Epithelial cell of prostate (primary cell): Measurements from ENCODE around the gene GATD1.

Source experiments
- DNase-seq: peaks from one replicate; pipeline ENCODE4 v3.0.0-alpha.2; 2011; ENCODE audit warnings: low read depth, low spot score
- H3K27ac ChIP-seq: fragments of 450-650 bp; 2 replicates; pipeline ENCODE4 v1.5.1; 2017; ENCODE audit warnings: mild to moderate bottlenecking

GATD1 gene

GRCh38 chr11:813072-813455 is 35.8 kb upstream of the GATD1 start:
- no peak for DNase-seq
- no peak overlapping the region for H3K27ac ChIP-seq

GRCh38 chr11:812390-812789 is 35.1 kb upstream of the GATD1 start:
- H3K27ac ChIP-seq: peak overlapping the region; percentile 92
- DNase-seq: no peak

- H3K27ac ChIP-seq: peak overlapping the region; percentile 92
- DNase-seq: no peak
Measured at GRCh38 chr11:811446-812245, 34.4 kb upstream of the GATD1 start.

- DNase-seq: no peak
- peak overlapping the region; percentile 92 for H3K27ac ChIP-seq
Measured at GRCh38 chr11:810040-810567, 32.8 kb upstream of the GATD1 start.

- peak; percentile 85 for DNase-seq
- H3K27ac ChIP-seq: peak within 1 kb of the TSS; percentile 92
Measured at GRCh38 chr11:809287-810039, 32.2 kb upstream of the GATD1 start, which contains the start of gene RPLP2. RPLP2 (plus strand) TSS chr11:809967; CDS start chr11:810235, 268 bp downstream.

GRCh38 chr11:808427-809286 is 31.4 kb upstream of the GATD1 start:
- DNase-seq: no peak
- H3K27ac ChIP-seq: peak overlapping the region; percentile 92

GRCh38 chr11:804599-804964 is 27.3 kb upstream of the GATD1 start:
- H3K27ac ChIP-seq: peak overlapping the region; percentile 47

GRCh38 chr11:803770-804598 is 26.7 kb upstream of the GATD1 start:
- no peak overlapping the region for H3K27ac ChIP-seq
- DNase-seq: no peak

More at GRCh38 chr11:804599-804964, 27.3 kb upstream of the GATD1 start:
- DNase-seq: no peak

GRCh38 chr11:803467-803742 is 26.1 kb upstream of the GATD1 start:
- H3K27ac ChIP-seq: no peak overlapping the region
- DNase-seq: no peak

- no peak overlapping the region for H3K27ac ChIP-seq
- DNase-seq: no peak
Measured at GRCh38 chr11:802693-803466, 25.6 kb upstream of the GATD1 start.

GRCh38 chr11:802018-802617 is 24.8 kb upstream of the GATD1 start:
- DNase-seq: no peak
- no peak overlapping the region for H3K27ac ChIP-seq

- no peak for DNase-seq
- no peak overlapping the region for H3K27ac ChIP-seq
Measured at GRCh38 chr11:801097-801780, 24.0 kb upstream of the GATD1 start.

GRCh38 chr11:800473-800872 is 23.2 kb upstream of the GATD1 start:
- DNase-seq: no peak

GRCh38 chr11:799641-800316 is 22.5 kb upstream of the GATD1 start:
- DNase-seq: no peak
- H3K27ac ChIP-seq: no peak overlapping the region

More at GRCh38 chr11:800473-800872, 23.2 kb upstream of the GATD1 start:
- H3K27ac ChIP-seq: no peak overlapping the region

GRCh38 chr11:798093-798713 is 20.9 kb upstream of the GATD1 start, which contains the start of gene SLC25A22:
SLC25A22 (minus strand) TSS chr11:798281; CDS start chr11:795006, 3,275 bp downstream.
- no peak for DNase-seq

GRCh38 chr11:797296-798092 is 20.2 kb upstream of the GATD1 start:
- peak overlapping the region; percentile 70 for H3K27ac ChIP-seq
- DNase-seq: no peak

More at GRCh38 chr11:798093-798713, 20.9 kb upstream of the GATD1 start, which contains the start of gene SLC25A22:
- H3K27ac ChIP-seq: peak within 1 kb of the TSS; percentile 70
